PFSK-1 (cell line): ENCODE measurements around the gene SLC7A6.

Experiments used
- FOXP2 ChIP-seq: optimal IDR thresholded peaks from 2 replicates; pipeline ENCODE3; 2011; ENCODE audit warnings: borderline replicate concordance, control low read depth, inconsistent platforms; ENCODE audit not compliant: insufficient read depth; ENCODE audit errors: extremely low read length, extremely low read depth
- POLR2AphosphoS5 ChIP-seq: IDR thresholded peaks from 2 replicates; pipeline ENCODE4 v1.6.1; 2012; ENCODE audit warnings: low read depth, mild to moderate bottlenecking, control low read depth, low read length, moderate library complexity
- REST ChIP-seq, 2 experiments: IDR thresholded peaks; 2 replicates each; pipeline versions ENCODE4 v1.6.1 to v1.8.0; 2011 to 2012; ENCODE audit warnings: low read depth in 2 of 2, low read length in 2 of 2, control low read depth in 1 of 2, inconsistent platforms in 1 of 2, mild to moderate bottlenecking in 1 of 2, moderate library complexity in 1 of 2; ENCODE audit not compliant: insufficient read depth in 1 of 2
- SIN3A ChIP-seq: IDR thresholded peaks from 2 replicates; pipeline ENCODE4 v1.6.1; 2012; ENCODE audit warnings: mild to moderate bottlenecking, low read length, moderate library complexity, borderline replicate concordance; ENCODE audit not compliant: insufficient read depth
- TAF1 ChIP-seq: IDR thresholded peaks from 2 replicates; pipeline ENCODE4 v1.6.1; 2012; ENCODE audit warnings: low read length, control low read depth, borderline replicate concordance; ENCODE audit not compliant: insufficient read depth

SLC7A6 gene

GRCh38 chr16:68251832-68252231, 12.5 kb upstream of the SLC7A6 start:
- no peak for TF ChIP-seq TAF1
- no peak for TF ChIP-seq POLR2AphosphoS5
- no peak for TF ChIP-seq REST (IDR thresholded peaks at IDR 0.05; ENCODE audit: insufficient read depth in 1 of 2, low read depth in 2 of 2, low read length in 2 of 2)
- no peak for TF ChIP-seq FOXP2
- TF ChIP-seq SIN3A: no peak

DNA sequence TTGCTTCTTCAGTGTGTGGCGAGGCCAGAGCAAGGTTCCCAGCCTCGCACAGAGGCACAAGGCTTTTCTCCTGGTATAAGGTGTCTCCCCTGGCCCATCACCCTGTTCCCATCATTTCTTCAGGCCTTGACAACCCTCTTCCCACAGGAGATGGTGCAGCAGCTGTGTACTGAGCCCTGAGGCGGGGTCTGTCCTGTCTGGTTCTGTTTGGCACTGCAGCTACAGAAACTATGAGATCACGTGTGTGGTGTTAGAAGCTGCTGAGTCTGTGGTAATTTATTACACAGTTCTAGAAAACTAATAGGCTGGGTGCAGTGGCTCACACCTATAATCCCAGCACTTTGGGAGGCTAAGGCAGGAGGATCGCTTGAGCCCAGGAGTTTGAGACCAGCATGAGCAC, 11.9 kb upstream of the SLC7A6 start:
- TF ChIP-seq FOXP2: no peak
- TF ChIP-seq SIN3A: no peak
- TF ChIP-seq POLR2AphosphoS5: no peak
- no peak for TF ChIP-seq TAF1
- no peak for TF ChIP-seq REST (IDR thresholded peaks at IDR 0.05; ENCODE audit: insufficient read depth in 1 of 2, low read depth in 2 of 2, low read length in 2 of 2)

DNA sequence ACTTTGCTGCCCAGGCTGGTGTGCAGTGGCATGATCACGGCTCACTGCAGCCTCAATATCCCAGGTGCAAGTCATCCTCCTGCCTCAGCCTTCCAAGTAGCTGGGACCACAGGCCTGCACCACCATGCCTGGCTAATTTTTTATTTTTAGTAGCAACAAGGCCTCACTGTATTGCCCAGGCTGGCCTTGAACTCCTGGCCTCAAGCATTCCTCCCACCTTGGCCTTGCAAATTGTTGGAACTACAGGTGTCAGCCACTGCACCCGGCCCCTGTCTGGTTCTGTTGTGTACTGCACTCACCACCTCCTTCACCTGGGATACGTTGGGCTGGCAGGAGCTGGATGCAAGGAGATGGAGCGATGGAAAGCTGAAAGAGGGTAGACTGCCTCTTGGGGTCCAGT, 10.6 kb upstream of the SLC7A6 start:
- no peak for TF ChIP-seq FOXP2
- no peak for TF ChIP-seq REST (IDR thresholded peaks at IDR 0.05; ENCODE audit: insufficient read depth in 1 of 2, low read depth in 2 of 2, low read length in 2 of 2)
- TF ChIP-seq POLR2AphosphoS5: no peak
- no peak for TF ChIP-seq SIN3A
- no peak for TF ChIP-seq TAF1

DNA sequence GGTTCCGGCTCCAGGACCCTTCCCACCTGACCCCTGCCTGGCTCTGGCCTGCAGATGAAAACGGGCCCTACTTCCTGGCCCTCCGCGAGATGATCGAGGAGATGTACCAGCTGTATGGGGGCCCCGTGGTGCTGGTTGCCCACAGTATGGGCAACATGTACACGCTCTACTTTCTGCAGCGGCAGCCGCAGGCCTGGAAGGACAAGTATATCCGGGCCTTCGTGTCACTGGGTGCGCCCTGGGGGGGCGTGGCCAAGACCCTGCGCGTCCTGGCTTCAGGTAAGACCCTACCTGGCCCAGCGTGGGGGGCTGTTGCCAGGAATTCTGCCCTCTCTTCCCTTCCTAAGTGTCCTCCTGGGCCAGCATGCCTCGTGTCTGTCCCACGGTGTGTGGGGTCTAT, 8.6 kb upstream of the SLC7A6 start:
- TF ChIP-seq FOXP2: no peak
- TF ChIP-seq TAF1: no peak
- TF ChIP-seq REST (IDR thresholded peaks at IDR 0.05; ENCODE audit: insufficient read depth in 1 of 2, low read depth in 2 of 2, low read length in 2 of 2): no peak
- no peak for TF ChIP-seq POLR2AphosphoS5
- no peak for TF ChIP-seq SIN3A

GRCh38 chr16:68257251-68257905, 6.9 kb upstream of the SLC7A6 start:
- no peak for TF ChIP-seq REST (IDR thresholded peaks at IDR 0.05; ENCODE audit: insufficient read depth in 1 of 2, low read depth in 2 of 2, low read length in 2 of 2)
- no peak for TF ChIP-seq TAF1
- no peak for TF ChIP-seq SIN3A
- no peak for TF ChIP-seq FOXP2
- TF ChIP-seq POLR2AphosphoS5: no peak
